GM11168 (cell line): ENCODE measurements around the gene ZNF79.

Source experiments
- in situ Hi-C: fragments of 300-500 bp; cut with MboI; formaldehyde crosslinking; loops from one replicate; pipeline ENCODE4 v1.12.0; 2022; ENCODE audit warnings: low sequenced_read_pairs; ENCODE audit not compliant: unreplicated experiment

The ZNF79 gene

GRCh38 chr9:127421057-127421456 is 3.1 kb upstream of the ZNF79 start:
- in situ Hi-C loops = no loop called here

- in situ Hi-C loops = no loop called here
Observed at GRCh38 chr9:127422133-127422782, 1.9 kb upstream of the ZNF79 start.

- in situ Hi-C loops = no loop called here
Observed at GRCh38 chr9:127422787-127423186, 1.4 kb upstream of the ZNF79 start.

- in situ Hi-C loops = no loop called here
Observed at GRCh38 chr9:127423476-127423933, 677 bp upstream of the ZNF79 start.

- in situ Hi-C loops = no loop called here
Observed at GRCh38 chr9:127424676-127424999, 456 bp downstream of the ZNF79 start.

DNA sequence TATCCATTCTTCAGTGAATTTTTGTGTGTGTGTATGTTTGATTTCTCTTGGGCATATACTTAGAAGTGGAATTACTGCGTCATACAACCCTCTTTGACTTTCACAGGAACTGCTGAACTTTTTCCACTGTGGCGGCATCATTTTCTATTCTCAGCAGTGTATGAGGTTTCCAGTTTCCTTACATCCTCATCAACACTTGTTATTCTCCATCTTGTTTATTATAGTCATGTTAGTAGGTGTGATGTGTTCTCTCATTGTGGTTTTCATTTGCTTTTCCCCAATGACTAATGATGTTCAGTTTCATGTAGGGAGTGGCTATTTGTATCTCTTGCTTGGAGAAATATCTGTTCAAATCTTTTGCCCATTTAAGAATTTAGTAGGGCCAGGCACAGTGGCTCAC is 2.6 kb downstream of the ZNF79 start:
- in situ Hi-C loops = no loop called here

DNA sequence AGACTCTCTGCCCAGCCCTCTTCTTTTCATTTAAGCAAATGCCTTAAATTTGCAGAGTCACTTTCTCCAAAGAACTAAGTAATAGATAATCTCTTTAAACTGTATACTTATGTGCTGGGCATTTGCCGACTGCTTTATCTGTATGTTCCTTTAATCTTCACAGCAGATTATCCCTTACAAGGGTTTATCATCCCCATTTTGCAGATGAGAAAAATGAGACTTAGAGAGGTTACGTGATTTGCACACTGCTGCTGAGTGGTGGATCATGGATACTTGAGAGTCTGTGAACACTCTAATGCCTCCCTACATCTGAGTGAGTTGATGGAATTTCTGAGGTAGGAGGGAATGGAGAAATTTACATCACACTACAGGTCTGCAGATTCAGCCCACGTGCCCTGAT is 4.2 kb downstream of the ZNF79 start:
- in situ Hi-C loops = no loop called here

GRCh38 chr9:127430415-127430814 is 6.2 kb downstream of the ZNF79 start:
- in situ Hi-C loops = no loop called here

- in situ Hi-C loops = no loop called here
Observed at GRCh38 chr9:127437497-127438264, 13.5 kb downstream of the ZNF79 start.

- in situ Hi-C loops = no loop called here
Observed at GRCh38 chr9:127438394-127438793, 14.2 kb downstream of the ZNF79 start.

GRCh38 chr9:127444283-127444920 is 20.2 kb downstream of the ZNF79 start:
- in situ Hi-C loops = no loop called here

DNA sequence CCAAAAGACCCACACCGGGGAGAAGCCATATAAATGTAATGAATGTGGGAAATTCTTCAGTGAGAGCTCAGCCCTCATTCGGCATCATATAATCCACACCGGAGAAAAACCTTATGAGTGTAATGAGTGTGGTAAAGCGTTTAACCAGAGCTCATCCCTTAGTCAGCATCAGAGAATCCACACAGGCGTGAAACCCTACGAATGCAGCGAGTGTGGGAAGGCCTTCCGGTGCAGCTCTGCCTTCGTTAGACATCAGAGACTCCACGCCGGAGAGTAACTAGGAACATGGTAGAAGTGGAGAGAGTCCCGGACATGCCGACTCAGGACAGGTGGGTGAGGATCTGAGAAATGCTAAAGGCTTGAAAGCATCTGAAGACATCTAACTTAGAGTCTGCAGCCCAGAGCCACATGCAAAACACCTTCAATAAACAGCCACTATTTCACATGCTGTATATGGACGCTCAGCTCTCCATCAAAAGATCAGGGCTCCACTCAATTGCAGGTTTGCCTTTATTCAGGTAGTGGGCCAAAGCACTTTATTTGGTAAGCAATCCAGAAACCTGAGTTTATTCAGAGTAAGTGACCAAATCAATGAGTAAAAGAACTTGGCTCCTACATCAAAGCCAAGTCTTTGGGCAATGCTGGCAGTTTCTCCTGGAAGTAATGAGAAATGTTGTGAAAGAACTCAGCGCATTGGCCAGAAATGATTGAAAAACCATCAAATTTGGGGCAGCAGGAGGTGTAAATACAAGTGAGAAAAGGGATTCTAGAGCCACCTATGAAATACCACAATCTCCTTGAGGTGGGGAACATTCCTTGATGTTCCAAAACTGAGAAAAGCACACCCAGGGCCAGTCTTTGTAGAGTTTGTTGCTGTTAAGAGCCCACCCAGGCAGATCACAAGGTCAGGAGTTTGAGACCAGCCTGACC is 21.0 kb downstream of the ZNF79 start:
- in situ Hi-C loops = no loop called here

GRCh38 chr9:127445851-127446712 is 21.9 kb downstream of the ZNF79 start:
- in situ Hi-C loops = no loop called here

DNA sequence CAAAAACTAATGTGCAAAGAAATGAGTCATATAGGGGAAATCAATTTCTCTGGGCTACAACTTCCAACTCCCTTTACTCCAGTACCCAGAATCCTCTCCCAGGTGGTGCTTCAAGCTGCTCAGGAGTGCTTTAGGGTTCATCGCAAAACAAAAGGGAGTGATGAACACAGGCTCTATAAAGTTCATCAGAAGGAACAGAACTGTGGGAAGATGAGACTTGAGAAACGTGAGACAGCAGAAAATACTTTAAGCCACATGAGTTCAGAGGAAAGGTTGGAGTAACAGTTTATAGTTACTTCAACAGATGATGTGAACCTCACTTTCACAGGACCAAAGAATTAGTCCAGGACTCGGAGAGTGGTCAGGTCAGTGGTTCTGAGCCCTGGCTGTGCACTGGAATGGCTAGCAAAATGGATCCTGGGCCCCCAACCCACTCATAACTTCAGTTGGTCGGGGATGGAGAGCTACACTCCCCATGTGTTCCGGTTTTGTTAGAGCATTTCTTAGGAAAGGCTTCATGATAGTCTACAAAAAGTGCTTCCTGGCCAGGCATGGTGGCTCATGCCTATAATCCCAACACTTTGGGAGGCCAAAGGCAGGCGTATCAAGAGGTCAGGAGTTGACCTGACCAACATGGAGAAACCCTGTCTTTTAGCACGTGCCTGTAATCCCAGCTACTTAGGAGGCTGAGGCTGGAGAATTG is 22.7 kb downstream of the ZNF79 start:
- in situ Hi-C loops = no loop called here

GRCh38 chr9:127447416-127448111 is 23.4 kb downstream of the ZNF79 start:
- in situ Hi-C loops = no loop called here

DNA sequence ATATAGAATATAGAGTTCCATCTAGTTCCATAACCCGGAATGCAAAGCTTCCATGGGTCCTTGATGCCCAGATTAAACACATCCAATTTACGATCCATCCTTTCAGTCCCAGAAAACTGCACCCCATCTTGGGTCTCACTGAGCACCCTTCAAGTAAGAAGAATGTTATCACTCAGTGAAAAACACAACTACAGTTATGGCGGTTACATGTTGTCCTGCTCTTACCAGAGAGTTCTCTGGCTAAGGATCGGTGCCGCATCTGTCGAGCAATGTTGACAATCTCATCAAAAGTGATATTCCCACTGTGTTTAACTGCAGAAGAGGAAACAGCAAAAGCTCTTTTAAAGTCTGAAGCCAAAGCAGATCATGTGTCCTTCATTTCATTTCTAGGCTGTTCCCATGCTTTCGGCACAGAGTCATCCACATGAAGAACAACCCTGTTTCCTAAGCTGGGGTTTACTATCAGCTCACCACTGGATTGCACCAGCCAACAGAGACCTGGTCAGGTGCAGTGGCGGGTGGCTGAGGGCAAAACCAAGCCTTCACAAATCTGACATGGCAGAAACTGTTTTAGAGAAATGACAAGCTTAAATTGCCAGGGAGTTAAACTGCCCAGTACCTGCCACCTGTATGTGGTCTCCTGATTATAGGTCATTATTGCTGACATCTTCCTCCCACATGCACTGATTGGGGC is 24.1 kb downstream of the ZNF79 start:
- in situ Hi-C loops = no loop called here

DNA sequence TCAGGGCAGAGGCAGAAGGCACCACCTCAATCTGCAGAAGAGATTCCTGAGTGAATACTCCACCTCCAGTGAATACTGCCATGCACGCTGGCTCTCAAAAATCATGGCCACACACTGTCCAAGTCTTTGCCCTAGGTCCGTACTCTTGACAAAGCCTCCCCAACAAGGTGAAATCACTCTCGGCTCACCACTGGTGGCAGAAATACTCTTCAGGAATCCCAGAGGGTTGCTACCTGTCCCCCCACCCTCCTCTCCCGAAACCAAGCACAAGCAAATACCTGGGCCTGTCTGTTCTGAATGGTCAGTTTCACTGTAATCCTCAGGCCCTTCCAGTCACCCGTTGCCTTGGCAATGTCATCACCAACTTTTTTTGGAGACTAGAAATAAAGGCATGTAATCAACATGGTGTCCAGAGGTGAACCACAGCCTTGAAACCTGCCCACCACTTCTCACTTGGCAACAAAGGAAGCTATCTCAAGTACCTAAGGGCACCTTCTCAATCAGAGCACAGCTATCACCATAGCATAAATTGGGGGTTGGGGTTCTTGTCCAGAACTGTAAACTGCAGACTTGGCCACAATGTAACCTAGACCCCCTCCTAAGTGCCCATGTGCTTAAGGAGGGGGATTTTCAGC is 25.3 kb downstream of the ZNF79 start:
- in situ Hi-C loops = no loop called here
